ENCODE data around the gene ZBTB48.

DNA sequence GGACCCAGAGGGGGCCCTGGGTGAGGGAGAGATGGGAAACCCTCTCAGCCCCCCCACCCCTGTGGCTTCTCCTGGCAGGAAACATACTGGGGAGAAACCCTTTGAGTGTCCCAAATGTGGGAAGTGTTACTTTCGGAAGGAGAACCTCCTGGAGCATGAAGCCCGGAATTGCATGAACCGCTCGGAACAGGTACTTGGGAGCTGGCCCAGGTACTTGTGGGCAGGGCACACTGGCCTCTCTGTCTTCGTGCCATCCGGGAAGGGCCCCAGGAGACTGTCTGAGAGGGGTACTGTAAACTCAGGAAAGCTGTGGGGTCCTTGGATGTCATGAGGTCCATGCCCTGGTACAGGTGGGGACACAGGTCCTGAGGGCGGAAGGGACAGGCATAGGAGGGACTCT lies 6.0 kb downstream of the ZBTB48 start:
- no peak for TF ChIP-seq POLR2A (IDR thresholded peaks at IDR 0.05)
- TF ChIP-seq, protein P1, sequence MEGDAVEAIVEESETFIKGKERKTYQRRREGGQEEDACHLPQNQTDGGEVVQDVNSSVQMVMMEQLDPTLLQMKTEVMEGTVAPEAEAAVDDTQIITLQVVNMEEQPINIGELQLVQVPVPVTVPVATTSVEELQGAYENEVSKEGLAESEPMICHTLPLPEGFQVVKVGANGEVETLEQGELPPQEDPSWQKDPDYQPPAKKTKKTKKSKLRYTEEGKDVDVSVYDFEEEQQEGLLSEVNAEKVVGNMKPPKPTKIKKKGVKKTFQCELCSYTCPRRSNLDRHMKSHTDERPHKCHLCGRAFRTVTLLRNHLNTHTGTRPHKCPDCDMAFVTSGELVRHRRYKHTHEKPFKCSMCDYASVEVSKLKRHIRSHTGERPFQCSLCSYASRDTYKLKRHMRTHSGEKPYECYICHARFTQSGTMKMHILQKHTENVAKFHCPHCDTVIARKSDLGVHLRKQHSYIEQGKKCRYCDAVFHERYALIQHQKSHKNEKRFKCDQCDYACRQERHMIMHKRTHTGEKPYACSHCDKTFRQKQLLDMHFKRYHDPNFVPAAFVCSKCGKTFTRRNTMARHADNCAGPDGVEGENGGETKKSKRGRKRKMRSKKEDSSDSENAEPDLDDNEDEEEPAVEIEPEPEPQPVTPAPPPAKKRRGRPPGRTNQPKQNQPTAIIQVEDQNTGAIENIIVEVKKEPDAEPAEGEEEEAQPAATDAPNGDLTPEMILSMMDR (IDR thresholded peaks at IDR 0.05), result no peak

Data from lower leg skin (tissue), 3 donors.